GM12865 (cell line): ENCODE results near the gene SAP130.

ENCODE experiments used
- DNase-seq: peaks from one replicate; pipeline ENCODE4 v3.0.0; 2010; ENCODE audit warnings: low read depth
- H3K4me3 ChIP-seq: 2 replicates; pipeline ENCODE4 v1.5.1; 2011; ENCODE audit warnings: mild to moderate bottlenecking, low read depth, low read length, control low read depth
- TF ChIP-seq, protein P1 (sequence below): IDR thresholded peaks from 2 replicates; pipeline ENCODE4 v1.5.1; 2011; ENCODE audit warnings: low read length, control low read depth, low read depth, inconsistent platforms; ENCODE audit not compliant: insufficient read depth; ENCODE audit errors: missing control alignments

SAP130 gene

GRCh38 chr2:128040166-128040771 is 12.4 kb upstream of the SAP130 start:
- no peak overlapping the region for H3K4me3 ChIP-seq
- TF ChIP-seq, protein P1, sequence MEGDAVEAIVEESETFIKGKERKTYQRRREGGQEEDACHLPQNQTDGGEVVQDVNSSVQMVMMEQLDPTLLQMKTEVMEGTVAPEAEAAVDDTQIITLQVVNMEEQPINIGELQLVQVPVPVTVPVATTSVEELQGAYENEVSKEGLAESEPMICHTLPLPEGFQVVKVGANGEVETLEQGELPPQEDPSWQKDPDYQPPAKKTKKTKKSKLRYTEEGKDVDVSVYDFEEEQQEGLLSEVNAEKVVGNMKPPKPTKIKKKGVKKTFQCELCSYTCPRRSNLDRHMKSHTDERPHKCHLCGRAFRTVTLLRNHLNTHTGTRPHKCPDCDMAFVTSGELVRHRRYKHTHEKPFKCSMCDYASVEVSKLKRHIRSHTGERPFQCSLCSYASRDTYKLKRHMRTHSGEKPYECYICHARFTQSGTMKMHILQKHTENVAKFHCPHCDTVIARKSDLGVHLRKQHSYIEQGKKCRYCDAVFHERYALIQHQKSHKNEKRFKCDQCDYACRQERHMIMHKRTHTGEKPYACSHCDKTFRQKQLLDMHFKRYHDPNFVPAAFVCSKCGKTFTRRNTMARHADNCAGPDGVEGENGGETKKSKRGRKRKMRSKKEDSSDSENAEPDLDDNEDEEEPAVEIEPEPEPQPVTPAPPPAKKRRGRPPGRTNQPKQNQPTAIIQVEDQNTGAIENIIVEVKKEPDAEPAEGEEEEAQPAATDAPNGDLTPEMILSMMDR, result no peak
- DNase-seq, result no peak

GRCh38 chr2:128039535-128039934 is 11.7 kb upstream of the SAP130 start:
- TF ChIP-seq, protein P1, result no peak
- DNase-seq, result no peak

GRCh38 chr2:128038411-128038810 is 10.6 kb upstream of the SAP130 start:
- TF ChIP-seq, protein P1, result no peak
- H3K4me3 ChIP-seq, result no peak overlapping the region
- no peak for DNase-seq

More at GRCh38 chr2:128039535-128039934, 11.7 kb upstream of the SAP130 start:
- H3K4me3 ChIP-seq, result no peak overlapping the region

DNA sequence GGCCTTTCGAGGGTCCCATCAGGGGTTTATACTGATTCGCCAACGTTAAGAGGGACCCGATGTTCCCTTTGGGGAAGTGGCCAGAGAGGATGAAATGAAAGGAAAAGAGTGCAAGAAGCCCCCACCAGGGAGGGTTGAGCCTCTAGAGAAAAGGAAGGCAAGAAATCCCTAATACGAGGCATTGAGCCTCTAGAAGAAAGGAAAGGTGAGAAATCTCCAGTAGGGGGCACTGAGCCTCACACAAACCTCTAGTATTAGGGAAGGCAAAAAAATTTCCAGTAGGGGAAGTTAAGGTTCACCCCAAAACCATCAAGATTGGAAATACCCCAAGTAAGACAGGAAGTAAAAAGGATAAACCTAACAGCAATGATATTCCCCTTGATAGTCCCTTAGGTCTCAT is 9.8 kb upstream of the SAP130 start:
- peak; percentile 15 for DNase-seq
- TF ChIP-seq, protein P1, result peak; percentile 5

GRCh38 chr2:128036748-128037607 is 9.1 kb upstream of the SAP130 start:
- H3K4me3 ChIP-seq, result no peak overlapping the region
- TF ChIP-seq, protein P1, result no peak
- no peak for DNase-seq

More for the DNA sequence above, 9.8 kb upstream of the SAP130 start:
- H3K4me3 ChIP-seq, result no peak overlapping the region

- DNase-seq, result no peak
- TF ChIP-seq, protein P1, result no peak
- no peak overlapping the region for H3K4me3 ChIP-seq
These were observed 4.2 kb upstream of the SAP130 start for GRCh38 chr2:128032092-128032491.
